GM23338 (cell line): Measurements from ENCODE around the gene N4BP2. TPM values are rescaled to one million over a fixed set of nuclear protein-coding genes. Genes with fewer than 3 reads are reported as not detected.
A peak's percentile ranks its signal among the peaks of the same experiment; 100 is the strongest.

ENCODE experiments used
- ATAC-seq: fragments of 200-7000 bp; cut with Tn5 transposase; 3 replicates; pipeline ENCODE4 v1.9.1; 2020
- DNase-seq: peaks from one replicate; pipeline ENCODE4 v3.0.0-alpha.2; 2015; ENCODE audit warnings: low spot score
- H2AFZ ChIP-seq: fragments of 200-600 bp; sonication (generic); 2 replicates; pipeline ENCODE4 v1.8.0; 2016; ENCODE audit warnings: antibody characterized with exemption, mild to moderate bottlenecking, moderate library complexity
- H3F3A ChIP-seq: fragments of 200-600 bp; sonication (generic); replicated peaks from 2 replicates; pipeline ENCODE4 v1.8.0; 2017; ENCODE audit warnings: antibody characterized with exemption, mixed run types, low read depth
- H3K27ac ChIP-seq: fragments of 200-600 bp; sonication (generic); 2 replicates; pipeline ENCODE4 v1.6.1; 2016; ENCODE audit warnings: low read depth
- H3K27me3 ChIP-seq: fragments of 200-600 bp; sonication (generic); 2 replicates; pipeline ENCODE4 v1.8.0; 2016; ENCODE audit warnings: mild to moderate bottlenecking, mixed run types, moderate library complexity; ENCODE audit not compliant: insufficient read depth
- H3K36me3 ChIP-seq: fragments of 200-600 bp; sonication (generic); 2 replicates; pipeline ENCODE4 v1.8.0; 2016; ENCODE audit warnings: mild to moderate bottlenecking; ENCODE audit not compliant: insufficient read depth
- H3K4me1 ChIP-seq: fragments of 200-600 bp; sonication (generic); 2 replicates; pipeline ENCODE4 v1.8.0; 2016; ENCODE audit warnings: mild to moderate bottlenecking, moderate library complexity; ENCODE audit not compliant: insufficient read depth
- H3K4me2 ChIP-seq: fragments of 200-600 bp; sonication (generic); 2 replicates; pipeline ENCODE4 v1.7.1; 2017; ENCODE audit warnings: mixed run types
- H3K4me3 ChIP-seq: fragments of 200-600 bp; sonication (generic); 2 replicates; pipeline ENCODE4 v1.6.1; 2016; ENCODE audit warnings: mixed run types
- H3K79me2 ChIP-seq: fragments of 200-600 bp; sonication (generic); replicated peaks from 2 replicates; pipeline ENCODE4 v1.8.0; 2017; ENCODE audit warnings: mild to moderate bottlenecking; ENCODE audit not compliant: insufficient read depth
- H3K9me2 ChIP-seq: fragments of 200-600 bp; sonication (generic); 2 replicates; pipeline ENCODE4 v1.8.0; 2017; ENCODE audit not compliant: insufficient read depth
- H4K20me1 ChIP-seq: fragments of 200-600 bp; sonication (generic); replicated peaks from 2 replicates; pipeline ENCODE4 v1.8.0; 2017; ENCODE audit warnings: mild to moderate bottlenecking; ENCODE audit not compliant: insufficient read depth
- H3K27ac Mint-ChIP-seq: 2 replicates; pipeline ENCODE4 v1.8.0; 2020; ENCODE audit warnings: inconsistent platforms, mild to moderate bottlenecking, moderate library complexity, mixed read lengths
- H3K27me3 Mint-ChIP-seq: 3 replicates; pipeline ENCODE4 v1.8.0; 2022; ENCODE audit warnings: low read depth, mild to moderate bottlenecking, moderate library complexity, mixed read lengths, inconsistent platforms; ENCODE audit not compliant: insufficient read depth, poor library complexity
- H3K36me3 Mint-ChIP-seq: 3 replicates; pipeline ENCODE4 v1.8.0; 2021; ENCODE audit warnings: low read depth, mild to moderate bottlenecking, inconsistent platforms, moderate library complexity, mixed read lengths
- H3K4me1 Mint-ChIP-seq: 3 replicates; pipeline ENCODE4 v1.8.0; 2020; ENCODE audit warnings: mild to moderate bottlenecking, inconsistent platforms, mixed read lengths
- H3K4me3 Mint-ChIP-seq: 3 replicates; pipeline ENCODE4 v1.8.0; 2021; ENCODE audit warnings: moderate library complexity, mild to moderate bottlenecking, inconsistent platforms, mixed read lengths
- H3K9me3 Mint-ChIP-seq: 3 replicates; pipeline ENCODE4 v1.8.0; 2020; ENCODE audit warnings: moderate library complexity, mild to moderate bottlenecking, inconsistent platforms, mixed read lengths
- CREB1 ChIP-seq: fragments of 250-450 bp; sonication (Bioruptor Pico); IDR thresholded peaks from 2 replicates; pipeline ENCODE4 v1.5.0; 2020; ENCODE audit warnings: low read depth, mild to moderate bottlenecking, moderate library complexity
- EZH2 ChIP-seq: fragments of 200-600 bp; sonication (generic); IDR thresholded peaks from one replicate; pipeline ENCODE4 v1.8.0; 2017; ENCODE audit warnings: antibody characterized with exemption, mild to moderate bottlenecking, low read depth; ENCODE audit not compliant: unreplicated experiment
- EZH2phosphoT487 ChIP-seq: fragments of 200-600 bp; sonication (generic); IDR thresholded peaks from one replicate; pipeline ENCODE4 v1.8.1; 2018; ENCODE audit warnings: antibody characterized with exemption; ENCODE audit not compliant: unreplicated experiment
- JUNB ChIP-seq: IDR thresholded peaks from one replicate; pipeline ENCODE4 v1.6.1; 2016; ENCODE audit warnings: antibody characterized with exemption; ENCODE audit not compliant: unreplicated experiment
- NANOG ChIP-seq: IDR thresholded peaks from 2 replicates; pipeline ENCODE4 v1.6.1; 2016; ENCODE audit warnings: antibody characterized with exemption, borderline replicate concordance
- POLR2AphosphoS5 ChIP-seq: IDR thresholded peaks from 2 replicates; pipeline ENCODE4 v1.6.1; 2016; ENCODE audit warnings: antibody characterized with exemption, low read depth
- REST ChIP-seq: IDR thresholded peaks from one replicate; pipeline ENCODE4 v1.6.1; 2018; ENCODE audit warnings: antibody characterized with exemption; ENCODE audit not compliant: unreplicated experiment
- STAT1 ChIP-seq: IDR thresholded peaks from one replicate; pipeline ENCODE4 v1.6.1; 2016; ENCODE audit warnings: antibody characterized with exemption; ENCODE audit not compliant: unreplicated experiment
- ZNF114 ChIP-seq: fragments of 250-450 bp; sonication (Bioruptor Pico); IDR thresholded peaks from 2 replicates; pipeline ENCODE4 v1.5.0; 2020; ENCODE audit warnings: mild to moderate bottlenecking, moderate library complexity
- ZNF331 ChIP-seq: fragments of 250-450 bp; sonication (Bioruptor Pico); IDR thresholded peaks from 2 replicates; pipeline ENCODE4 v1.5.0; 2020; ENCODE audit warnings: low read depth, mild to moderate bottlenecking, moderate library complexity
- ZNF462 ChIP-seq: fragments of 250-450 bp; sonication (Bioruptor Pico); IDR thresholded peaks from 2 replicates; pipeline ENCODE4 v1.5.0; 2020; ENCODE audit warnings: mild to moderate bottlenecking, moderate library complexity
- polyA plus RNA-seq: library from polyadenylated mRNA; unstranded; fragments of >200 nt; fragmentation: Nextera tagmentation; extraction: Ambion mirVana; gene quantifications from 2 replicates; pipeline ENCODE4 v1.2.1, GENCODE V29; 2016
- total RNA-seq: library from RNA; depleted of rRNA; stranded (reverse); fragments of >200 nt; shearing (Covaris generic); gene quantifications from 2 replicates; pipeline ENCODE4 v1.2.3, GENCODE V29; 2014
- TF ChIP-seq, protein P1 (sequence below): IDR thresholded peaks from 2 replicates; pipeline ENCODE4 v1.6.1; 2016; ENCODE audit warnings: antibody characterized with exemption
- TF ChIP-seq, protein P2 (sequence below), 2 experiments: fragments of 200-600 bp in 1 of 2; sonication (generic) in 1 of 2; conservative IDR thresholded peaks; 2 replicates each; pipeline versions ENCODE4 v1.5.1 to v1.6.1; 2016 to 2017; ENCODE audit warnings: antibody characterized with exemption in 2 of 2, low read depth in 2 of 2, mild to moderate bottlenecking in 2 of 2, moderate library complexity in 1 of 2

The N4BP2 gene
- total and polyA plus RNA-seq, 2 experiments from 2014 or later, result 25.6 to 46.3 TPM

- H3K9me2 ChIP-seq, result no peaks in the 10 kb centered on the region
- ATAC-seq, result peak; percentile 91
- H3K27me3 ChIP-seq, result no peaks in the 10 kb centered on the region
- H3F3A ChIP-seq, result no peaks in the 10 kb centered on the region
- TF ChIP-seq, protein P1, sequence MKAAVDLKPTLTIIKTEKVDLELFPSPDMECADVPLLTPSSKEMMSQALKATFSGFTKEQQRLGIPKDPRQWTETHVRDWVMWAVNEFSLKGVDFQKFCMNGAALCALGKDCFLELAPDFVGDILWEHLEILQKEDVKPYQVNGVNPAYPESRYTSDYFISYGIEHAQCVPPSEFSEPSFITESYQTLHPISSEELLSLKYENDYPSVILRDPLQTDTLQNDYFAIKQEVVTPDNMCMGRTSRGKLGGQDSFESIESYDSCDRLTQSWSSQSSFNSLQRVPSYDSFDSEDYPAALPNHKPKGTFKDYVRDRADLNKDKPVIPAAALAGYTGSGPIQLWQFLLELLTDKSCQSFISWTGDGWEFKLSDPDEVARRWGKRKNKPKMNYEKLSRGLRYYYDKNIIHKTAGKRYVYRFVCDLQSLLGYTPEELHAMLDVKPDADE, result no peak
- TF ChIP-seq POLR2AphosphoS5 (no peak), JUNB (no peak), STAT1 (no peak), ZNF462 (CRISPR knock-in tag) (no peak), ZNF331 (CRISPR knock-in tag) (no peak), NANOG (no peak), ZNF114 (CRISPR knock-in tag) (no peak), EZH2phosphoT487 (no peak), REST (no peak), CREB1 (CRISPR knock-in tag) (no peak), EZH2 (no peak)
- TF ChIP-seq, protein P2, sequence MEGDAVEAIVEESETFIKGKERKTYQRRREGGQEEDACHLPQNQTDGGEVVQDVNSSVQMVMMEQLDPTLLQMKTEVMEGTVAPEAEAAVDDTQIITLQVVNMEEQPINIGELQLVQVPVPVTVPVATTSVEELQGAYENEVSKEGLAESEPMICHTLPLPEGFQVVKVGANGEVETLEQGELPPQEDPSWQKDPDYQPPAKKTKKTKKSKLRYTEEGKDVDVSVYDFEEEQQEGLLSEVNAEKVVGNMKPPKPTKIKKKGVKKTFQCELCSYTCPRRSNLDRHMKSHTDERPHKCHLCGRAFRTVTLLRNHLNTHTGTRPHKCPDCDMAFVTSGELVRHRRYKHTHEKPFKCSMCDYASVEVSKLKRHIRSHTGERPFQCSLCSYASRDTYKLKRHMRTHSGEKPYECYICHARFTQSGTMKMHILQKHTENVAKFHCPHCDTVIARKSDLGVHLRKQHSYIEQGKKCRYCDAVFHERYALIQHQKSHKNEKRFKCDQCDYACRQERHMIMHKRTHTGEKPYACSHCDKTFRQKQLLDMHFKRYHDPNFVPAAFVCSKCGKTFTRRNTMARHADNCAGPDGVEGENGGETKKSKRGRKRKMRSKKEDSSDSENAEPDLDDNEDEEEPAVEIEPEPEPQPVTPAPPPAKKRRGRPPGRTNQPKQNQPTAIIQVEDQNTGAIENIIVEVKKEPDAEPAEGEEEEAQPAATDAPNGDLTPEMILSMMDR (conservative IDR thresholded peaks at IDR 0.05; ENCODE audit: low read depth in 2 of 2), result no peak
- Mint-ChIP-seq H3K9me3 (no peaks in the 10 kb centered on the region), H3K4me3 (peak overlapping the region; percentile 21; the same call in 2 of the 3 replicates), H3K4me1 (peaks cover 33% of the 10 kb centered on the region), H3K27ac (no peak overlapping the region), H3K27me3 (peaks cover 2% of the 10 kb centered on the region), H3K36me3 (peaks cover 27% of the 10 kb centered on the region; the same call in 2 of the 3 replicates)
- peak; percentile 64 for DNase-seq
- H2AFZ ChIP-seq, result no peak overlapping the region
- H3K27ac ChIP-seq, result no peak overlapping the region; the same call in 1 of the 2 replicates
- no peaks in the 10 kb centered on the region for H3K79me2 ChIP-seq
- H3K4me1 ChIP-seq, result peaks cover 15% of the 10 kb centered on the region
- no peaks in the 10 kb centered on the region for H4K20me1 ChIP-seq
- H3K4me2 ChIP-seq, result peak overlapping the region; percentile 15
- no peaks in the 10 kb centered on the region for H3K36me3 ChIP-seq
- 0 out of 2 replicates have a peak overlapping the region, but pooled peaks have one; percentile 3 for H3K4me3 ChIP-seq
These were observed 62.7 kb downstream of the N4BP2 start for GRCh38 chr4:40119344-40119743.
